HEK293 (cell line): ENCODE data around the gene ZNF440.

Source experiments
- CTCF ChIA-PET: fragments of 350-600 bp; formaldehyde crosslinking; extraction: SDS; loops from one replicate; lab custom pipeline; 2021; ENCODE audit warnings: antibody characterized with exemption; lab: Yijun Ruan, JAX
- POLR2A ChIA-PET: fragments of 300-600 bp; formaldehyde crosslinking; extraction: SDS; loops from one replicate; lab custom pipeline; 2020; ENCODE audit warnings: antibody characterized with exemption, inconsistent platforms; lab: Yijun Ruan, JAX
- H3K27ac ChIP-seq: fragments of 200-500 bp; sonication (Bioruptor generic); 2 replicates; pipeline ENCODE4 v1.5.1; 2014; ENCODE audit warnings: low read depth, low read length, control low read depth, inconsistent platforms; ENCODE audit errors: extremely low read depth
- H3K36me3 ChIP-seq, 2 experiments: fragments of 200-500 bp in 1 of 2; sonication (Bioruptor generic) in 1 of 2; 1 replicate in 1 of 2; 2 replicates in 1 of 2; pipeline ENCODE4 v1.5.1; 2014 to 2017; ENCODE audit warnings: inconsistent platforms in 2 of 2, low read length in 2 of 2; ENCODE audit not compliant: control insufficient read depth in 2 of 2, insufficient read depth in 1 of 2
- H3K4me1 ChIP-seq: fragments of 200-500 bp; sonication (Bioruptor generic); 2 replicates; pipeline ENCODE4 v1.5.1; 2014; ENCODE audit warnings: mild to moderate bottlenecking, low read length, inconsistent platforms; ENCODE audit not compliant: control insufficient read depth, insufficient read depth
- H3K4me3 ChIP-seq: 2 replicates; pipeline ENCODE4 v1.5.1; 2011; ENCODE audit warnings: low read depth, mild to moderate bottlenecking, control low read depth, low read length, moderate library complexity
- H3K9me3 ChIP-seq: fragments of 200-500 bp; sonication (Bioruptor generic); 2 replicates; pipeline ENCODE4 v1.5.1; 2014; ENCODE audit warnings: low read depth, low read length, inconsistent platforms; ENCODE audit not compliant: control insufficient read depth, insufficient read depth
- HOXD13 ChIP-seq: sonication (generic); formaldehyde crosslinking; IDR thresholded peaks from 2 replicates; pipeline ENCODE4 v1.8.0; 2022; ENCODE audit warnings: missing genetic modification reagents, borderline replicate concordance
- MYNN ChIP-seq: fragments of 450-650 bp; formaldehyde crosslinking; IDR thresholded peaks from 2 replicates; pipeline ENCODE4 v1.5.1; 2016; ENCODE audit warnings: missing biosample characterization, missing genetic modification characterization, borderline replicate concordance
- SETDB1 ChIP-seq: IDR thresholded peaks from one replicate; pipeline ENCODE4 v1.6.1; 2017; ENCODE audit warnings: mild to moderate bottlenecking, low read length, moderate library complexity, mixed read lengths; ENCODE audit not compliant: insufficient read length
- SP3 ChIP-seq: fragments of 450-650 bp; formaldehyde crosslinking; IDR thresholded peaks from 2 replicates; pipeline ENCODE4 v1.5.1; 2016; ENCODE audit warnings: missing biosample characterization, missing genetic modification characterization
- TCF7L2 ChIP-seq: IDR thresholded peaks from 2 replicates; pipeline ENCODE4 v1.6.1; 2011; ENCODE audit warnings: low read depth, mild to moderate bottlenecking, inconsistent platforms, low read length, moderate library complexity, borderline replicate concordance
- TRIM28 ChIP-seq: IDR thresholded peaks from 2 replicates; pipeline ENCODE4 v1.6.1; 2011; ENCODE audit warnings: low read length, control low read depth, borderline replicate concordance
- ZBTB17 ChIP-seq: fragments of 450-650 bp; formaldehyde crosslinking; IDR thresholded peaks from 2 replicates; pipeline ENCODE4 v1.5.1; 2016; ENCODE audit warnings: missing biosample characterization, missing genetic modification characterization
- ZNF114 ChIP-seq: fragments of 450-650 bp; formaldehyde crosslinking; IDR thresholded peaks from 2 replicates; pipeline ENCODE4 v1.5.0; 2017; ENCODE audit warnings: missing biosample characterization, missing genetic modification characterization
- ZNF211 ChIP-seq: fragments of 450-650 bp; formaldehyde crosslinking; IDR thresholded peaks from 2 replicates; pipeline ENCODE4 v1.5.1; 2016; ENCODE audit warnings: low read depth, missing biosample characterization, missing genetic modification characterization
- ZNF274 ChIP-seq, 2 experiments: fragments of 200-500 bp in 1 of 2; fragments of 450-650 bp in 1 of 2; sonication (Bioruptor generic) in 1 of 2; formaldehyde crosslinking in 1 of 2; IDR thresholded peaks; 2 replicates each; pipeline versions ENCODE4 v1.5.1 to v1.6.1; 2014 to 2016; ENCODE audit warnings: borderline replicate concordance in 1 of 2, inconsistent platforms in 1 of 2, low read length in 1 of 2, missing biosample characterization in 1 of 2, missing genetic modification characterization in 1 of 2
- ZNF302 ChIP-seq: fragments of 450-650 bp; formaldehyde crosslinking; IDR thresholded peaks from 2 replicates; pipeline ENCODE4 v1.5.1; 2016; ENCODE audit warnings: missing biosample characterization, missing genetic modification characterization, low read depth
- ZNF335 ChIP-seq: fragments of 450-650 bp; formaldehyde crosslinking; conservative IDR thresholded peaks from 2 replicates; pipeline ENCODE4 v1.5.1; 2016; ENCODE audit warnings: missing biosample characterization, missing genetic modification characterization
- ZNF37A ChIP-seq: fragments of 450-650 bp; IDR thresholded peaks from 2 replicates; pipeline ENCODE4 v1.5.1; 2018; ENCODE audit warnings: missing biosample characterization, missing genetic modification characterization
- ZNF394 ChIP-seq: fragments of 450-650 bp; formaldehyde crosslinking; IDR thresholded peaks from 2 replicates; pipeline ENCODE4 v1.5.1; 2016; ENCODE audit warnings: missing biosample characterization, missing genetic modification characterization, mild to moderate bottlenecking, moderate library complexity, borderline replicate concordance
- ZNF585B ChIP-seq: fragments of 450-650 bp; formaldehyde crosslinking; IDR thresholded peaks from 2 replicates; pipeline ENCODE4 v1.5.1; 2016; ENCODE audit warnings: missing biosample characterization, missing genetic modification characterization
- ZNF610 ChIP-seq: fragments of 450-650 bp; formaldehyde crosslinking; IDR thresholded peaks from 2 replicates; pipeline ENCODE4 v1.5.1; 2016; ENCODE audit warnings: missing biosample characterization, missing genetic modification characterization, borderline replicate concordance
- ZNF660 ChIP-seq: fragments of 450-650 bp; IDR thresholded peaks from 2 replicates; pipeline ENCODE4 v1.5.1; 2018; ENCODE audit warnings: missing biosample characterization, mild to moderate bottlenecking, missing genetic modification characterization
- ZSCAN16 ChIP-seq: fragments of 450-650 bp; formaldehyde crosslinking; IDR thresholded peaks from 2 replicates; pipeline ENCODE4 v1.5.1; 2016; ENCODE audit warnings: missing biosample characterization, missing genetic modification characterization
- ZSCAN23 ChIP-seq: fragments of 450-650 bp; formaldehyde crosslinking; IDR thresholded peaks from 2 replicates; pipeline ENCODE4 v1.5.1; 2016; ENCODE audit warnings: missing biosample characterization, missing genetic modification characterization
- TF ChIP-seq, protein P1 (sequence below): fragments of 450-650 bp; IDR thresholded peaks from 2 replicates; pipeline ENCODE4 v1.5.1; 2018; ENCODE audit warnings: missing biosample characterization, mild to moderate bottlenecking, missing genetic modification characterization

The ZNF440 gene

DNA sequence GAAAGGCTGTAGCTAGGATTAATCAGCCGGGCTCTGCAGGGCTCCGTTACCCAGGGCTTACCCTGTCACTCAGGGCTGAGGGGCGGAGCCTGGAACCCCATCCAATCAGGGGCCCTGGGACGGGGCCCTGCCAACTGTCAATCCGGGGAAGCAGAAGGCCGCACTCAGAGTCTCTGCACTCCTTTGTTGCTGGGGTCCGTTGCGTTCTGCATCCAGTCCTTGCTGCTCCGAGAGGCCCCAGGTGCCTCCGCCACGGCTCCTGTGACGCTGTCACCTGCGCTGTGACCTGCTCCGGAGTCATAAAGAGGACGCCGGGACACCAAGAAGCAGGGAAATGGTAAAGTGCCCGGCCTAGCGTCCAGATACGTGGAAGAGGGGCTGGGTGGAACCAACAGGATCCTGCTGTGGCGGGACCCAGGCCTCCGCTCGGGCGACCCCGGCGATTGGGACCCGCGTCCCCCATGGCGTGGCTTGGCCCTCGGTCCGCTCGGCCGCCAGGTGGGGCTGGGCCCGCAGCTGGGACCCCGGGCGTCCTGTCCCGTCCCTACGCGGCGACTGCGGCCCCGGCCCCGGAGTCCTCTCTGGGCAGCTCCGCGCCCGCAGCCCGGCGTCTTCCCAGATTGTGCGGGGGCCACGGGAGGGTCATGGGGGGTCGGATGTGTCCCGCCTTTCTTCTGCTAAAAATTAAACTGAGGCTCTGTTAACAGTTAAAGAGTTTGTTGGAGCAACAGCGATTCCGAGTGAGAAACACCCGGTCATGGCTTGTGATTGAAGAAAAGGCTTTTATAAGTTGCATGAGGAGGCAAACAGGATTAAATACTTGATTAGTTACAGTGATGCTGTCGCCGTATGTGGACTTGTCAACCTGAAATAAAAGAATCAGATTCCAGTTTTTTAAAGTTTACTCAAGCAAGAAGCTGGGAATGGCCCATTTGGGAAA lies 15.4 kb upstream of the ZNF440 start, which contains the start of gene ZNF491 (continued):
- TF ChIP-seq, protein P1, sequence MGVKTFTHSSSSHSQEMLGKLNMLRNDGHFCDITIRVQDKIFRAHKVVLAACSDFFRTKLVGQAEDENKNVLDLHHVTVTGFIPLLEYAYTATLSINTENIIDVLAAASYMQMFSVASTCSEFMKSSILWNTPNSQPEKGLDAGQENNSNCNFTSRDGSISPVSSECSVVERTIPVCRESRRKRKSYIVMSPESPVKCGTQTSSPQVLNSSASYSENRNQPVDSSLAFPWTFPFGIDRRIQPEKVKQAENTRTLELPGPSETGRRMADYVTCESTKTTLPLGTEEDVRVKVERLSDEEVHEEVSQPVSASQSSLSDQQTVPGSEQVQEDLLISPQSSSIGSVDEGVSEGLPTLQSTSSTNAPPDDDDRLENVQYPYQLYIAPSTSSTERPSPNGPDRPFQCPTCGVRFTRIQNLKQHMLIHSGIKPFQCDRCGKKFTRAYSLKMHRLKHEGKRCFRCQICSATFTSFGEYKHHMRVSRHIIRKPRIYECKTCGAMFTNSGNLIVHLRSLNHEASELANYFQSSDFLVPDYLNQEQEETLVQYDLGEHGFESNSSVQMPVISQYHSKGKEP (tag by site-specific recombination), result no peak
- TF ChIP-seq ZSCAN16 (tag by site-specific recombination) (peak; percentile 57; the same call in 1 of the 2 replicates), ZNF585B (tag by site-specific recombination) (no peak), ZNF660 (no peak), ZNF394 (tag by site-specific recombination) (peak; percentile 51; the same call in 1 of the 2 replicates), ZNF302 (no peak), SP3 (tag by site-specific recombination) (0 out of 2 replicates have a peak, but pooled peaks have one; percentile 21), ZNF114 (tag by site-specific recombination) (no peak), ZNF37A (no peak), ZNF211 (tag by site-specific recombination) (no peak)

- TF ChIP-seq ZNF274 (IDR thresholded peaks at IDR 0.05; ENCODE audit: low read length) (no peak), ZNF274 (tag by site-specific recombination; IDR thresholded peaks at IDR 0.05; ENCODE audit: borderline replicate concordance) (peak; percentile 76; the same call in 1 of the 2 replicates), MYNN (tag by site-specific recombination) (no peak), SETDB1 (peak; percentile 99)
- H3K4me1 ChIP-seq, result no peaks in the 10 kb centered on the region
- CTCF ChIA-PET, result interaction anchor here (1.2 kb wide), 1 partner anchor 34 kb away, joined by 3 read pairs; no protein-coding TSS in a partner anchor
- H3K27ac ChIP-seq, result no peak overlapping the region
- H3K9me3 ChIP-seq, result no peaks in the 10 kb centered on the region
- H3K4me3 ChIP-seq, result no peak overlapping the region
- POLR2A ChIA-PET, result no interaction called here
- H3K36me3 ChIP-seq, result no peaks in the 10 kb centered on the region
These were observed 7.5 kb upstream of the ZNF440 start for GRCh38 chr19:11806354-11807098.

GRCh38 chr19:11807099-11807380 lies 7.0 kb upstream of the ZNF440 start:
- no peak for TF ChIP-seq ZNF610 (tag by site-specific recombination)
- peak; percentile 92 for TF ChIP-seq SETDB1
- Histone ChIP-seq H3K36me3 (no peaks in the 10 kb centered on the region), H3K4me1 (no peaks in the 10 kb centered on the region), H3K4me3 (no peak overlapping the region), H3K9me3 (no peaks in the 10 kb centered on the region), H3K27ac (no peak overlapping the region)
- POLR2A ChIA-PET, result no interaction called here
- CTCF ChIA-PET, result interaction anchor here (0.6 to 1.2 kb wide), 3 partner anchors 10 to 331 kb away, joined by 3 to 6 read pairs (median 6); no protein-coding TSS in a partner anchor

GRCh38 chr19:11813703-11814028 lies 407 bp upstream of the ZNF440 start:
- H3K36me3 ChIP-seq, result peaks cover 0 to 4% of the 10 kb centered on the region in 2 experiments; a peak in 1 of 3 replicates
- 0 out of 2 replicates have a peak, but pooled peaks have one; percentile 73 for TF ChIP-seq TRIM28
- peak; percentile 82 for TF ChIP-seq ZNF335 (tag by site-specific recombination)
- no peak for TF ChIP-seq TCF7L2
- peak; percentile 95; the same call in 1 of the 2 replicates for TF ChIP-seq ZBTB17 (tag by site-specific recombination)
- no peak for TF ChIP-seq ZSCAN23 (tag by site-specific recombination)
- TF ChIP-seq HOXD13 (CRISPR knock-in tag), result no peak
- TF ChIP-seq, all 188 proteins: peak for 3
- no peaks in the 10 kb centered on the region for H3K9me3 ChIP-seq
- ChIA-PET CTCF (interaction anchor here (0.6 to 4.2 kb wide), 5 partner anchors 16 to 692 kb away, joined by 3 to 29 read pairs (median 3); partner anchors contain the start of gene ZNF491), POLR2A (interaction anchor here (0.6 to 1.3 kb wide), 7 partner anchors 12 to 628 kb away, joined by 3 to 4 read pairs (median 3); partner anchors contain the start of genes ELOF1, ZNF443, ZNF625 and ZNF69)
- H3K4me1 ChIP-seq, result no peaks in the 10 kb centered on the region
- H3K4me3 ChIP-seq, result peak overlapping the region; percentile 87
- no peak overlapping the region for H3K27ac ChIP-seq
